ENCODE measurements around the gene AKAP7.

DNA sequence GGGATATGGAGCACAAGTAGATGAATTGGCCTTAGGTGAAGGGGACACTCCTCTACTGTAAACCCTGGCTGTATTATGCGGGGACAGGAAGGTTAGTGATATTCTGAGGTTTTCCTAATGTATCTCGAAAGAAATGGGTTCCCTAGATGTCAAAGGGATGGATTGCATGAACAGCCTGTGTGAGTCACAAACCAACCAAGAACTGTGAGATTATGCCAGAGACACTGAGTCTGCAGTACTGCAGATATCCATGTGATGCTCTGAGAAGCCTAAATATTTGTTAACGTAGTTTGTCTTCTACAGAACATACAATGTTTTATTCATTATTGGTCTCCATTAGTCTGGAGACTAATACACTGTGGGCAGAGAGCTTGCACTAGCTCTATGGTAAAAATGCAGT lies 182.2 kb downstream of the AKAP7 start:
- TF ChIP-seq, protein P1, sequence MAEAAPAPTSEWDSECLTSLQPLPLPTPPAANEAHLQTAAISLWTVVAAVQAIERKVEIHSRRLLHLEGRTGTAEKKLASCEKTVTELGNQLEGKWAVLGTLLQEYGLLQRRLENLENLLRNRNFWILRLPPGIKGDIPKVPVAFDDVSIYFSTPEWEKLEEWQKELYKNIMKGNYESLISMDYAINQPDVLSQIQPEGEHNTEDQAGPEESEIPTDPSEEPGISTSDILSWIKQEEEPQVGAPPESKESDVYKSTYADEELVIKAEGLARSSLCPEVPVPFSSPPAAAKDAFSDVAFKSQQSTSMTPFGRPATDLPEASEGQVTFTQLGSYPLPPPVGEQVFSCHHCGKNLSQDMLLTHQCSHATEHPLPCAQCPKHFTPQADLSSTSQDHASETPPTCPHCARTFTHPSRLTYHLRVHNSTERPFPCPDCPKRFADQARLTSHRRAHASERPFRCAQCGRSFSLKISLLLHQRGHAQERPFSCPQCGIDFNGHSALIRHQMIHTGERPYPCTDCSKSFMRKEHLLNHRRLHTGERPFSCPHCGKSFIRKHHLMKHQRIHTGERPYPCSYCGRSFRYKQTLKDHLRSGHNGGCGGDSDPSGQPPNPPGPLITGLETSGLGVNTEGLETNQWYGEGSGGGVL (tag by site-specific recombination; IDR thresholded peaks at IDR 0.05): no peak
- TF ChIP-seq YY1 (tag by site-specific recombination; IDR thresholded peaks at IDR 0.05) (no peak), ZNF501 (tag by site-specific recombination; IDR thresholded peaks at IDR 0.05) (no peak)
